Right lobe of liver (tissue), 6 donors: ENCODE measurements around the gene LLGL1. TPM values are rescaled to one million over a fixed set of nuclear protein-coding genes. Genes with fewer than 3 reads are reported as not detected.

ENCODE experiments used
- ATAC-seq, 4 donors: fragments of 200-7000 bp; cut with Tn5 transposase; one replicate each; pipeline ENCODE4 v1.9.1; 2020; ENCODE audit warnings: mild to moderate bottlenecking in 4 of 4, moderate library complexity in 4 of 4
- DNase-seq, 3 donors: peaks; one replicate each; pipeline ENCODE4 v3.0.0-alpha.2; 2020
- H3K27ac ChIP-seq, 3 donors: fragments of 200-600 bp; one replicate each; pipeline ENCODE4 v1.8.0; 2022
- H3K27me3 ChIP-seq, 2 donors: fragments of 200-600 bp; one replicate each; pipeline ENCODE4 v1.8.0; 2022
- H3K36me3 ChIP-seq, 4 donors: fragments of 200-600 bp; sonication (generic) in 1 of 4; one replicate each; pipeline versions ENCODE4 v1.5.1 to v1.8.0; 2017 to 2022; ENCODE audit warnings: control low read depth in 1 of 4
- H3K4me1 ChIP-seq, 4 donors: fragments of 200-600 bp; sonication (generic) in 1 of 4; one replicate each; pipeline versions ENCODE4 v1.5.1 to v1.8.0; 2017 to 2022; ENCODE audit warnings: control low read depth in 1 of 4
- H3K4me3 ChIP-seq, 3 donors: fragments of 200-600 bp; one replicate each; pipeline ENCODE4 v1.8.0; 2022
- H3K9me3 ChIP-seq, 4 donors: fragments of 200-600 bp; sonication (generic) in 1 of 4; one replicate each; pipeline versions ENCODE4 v1.5.1 to v1.8.0; 2017 to 2022; ENCODE audit warnings: control low read depth in 1 of 4
- CTCF ChIP-seq, 4 donors: fragments of 200-600 bp in 3 of 4; fragments of 450-650 bp in 1 of 4; IDR thresholded peaks; one replicate each; pipeline versions ENCODE4 v1.5.1 to v1.8.0; 2016 to 2022; ENCODE audit warnings: antibody characterized with exemption in 4 of 4, mild to moderate bottlenecking in 2 of 4
- POLR2A ChIP-seq: fragments of 450-650 bp; IDR thresholded peaks from one replicate; pipeline ENCODE4 v1.6.1; 2017; ENCODE audit warnings: antibody characterized with exemption, mild to moderate bottlenecking
- WGBS: methylation state at CpG from one replicate; pipeline ENCODE4 v1.1.6; 2018; ENCODE audit warnings: low coverage, low lambda C conversion rate; ENCODE audit not compliant: insufficient coverage; ENCODE audit errors: missing lambda C conversion rate; 5-methylcytosine and 5-hydroxymethylcytosine counted together
- intact Hi-C, 2 donors: fragments of 100-400 bp; cut with DNase I; formaldehyde crosslinking; loops; one replicate each; pipeline versions ENCODE4 v1.11.2 to v1.14.1; 2022
- total RNA-seq, 6 experiments: library from RNA; depleted of rRNA in 2 of 6; stranded (reverse); fragments of >200 nt in 2 of 6; fragmentation: NEBNext Ultra II Directional in 3 of 6; extraction: Animal tissue kit (Norgen Biotek cat#: 25700) in 3 of 6; gene quantifications; one replicate each; pipeline versions ENCODE4 v1.1.0 to v1.2.4, GENCODE V29; 2016 to 2023
- donor health status: DM: no; HTN: yes; CAD: no.
- donor health status: DM: no; HTN: no; CAD: no.
- donor health status: DM: no; HTN: no; CAD: no.
- donor health status: DM: no; HTN: yes; CAD: no.
- donor health status: DM: no; HTN: yes; CAD: no.

Gene LLGL1
- total RNA-seq, 6 experiments from 2014 or later: 2.0 to 8.6 (median 2.8) TPM

GRCh38 chr17:18256351-18256750 is 30.9 kb downstream of the LLGL1 start:
- ATAC-seq (no peak), DNase-seq (peak in 1 of 3 donors; percentile 49)
- no peak overlapping the region for H3K27ac ChIP-seq
- 17% methylated on average over 1 of the region's 11 CpGs for WGBS
- peaks cover 0 to 49% (median 18%) of the 10 kb centered on the region in 4 donors for H3K36me3 ChIP-seq
- H3K4me3 ChIP-seq: no peak overlapping the region
- intact Hi-C loops: loop anchor here in 1 of 2 donors (10.0 kb wide), 1 partner anchor 58 kb away; the partner anchor contains the start of genes SMCR8 and TOP3A
- TF ChIP-seq CTCF (IDR thresholded peaks at IDR 0.05): no peak
- TF ChIP-seq POLR2A: no peak
- peaks cover 0 to 31% (median 9%) of the 10 kb centered on the region in 4 donors for H3K4me1 ChIP-seq
- no peaks in the 10 kb centered on the region for H3K27me3 ChIP-seq
- H3K9me3 ChIP-seq: no peaks in the 10 kb centered on the region

GRCh38 chr17:18256776-18257175 is 31.3 kb downstream of the LLGL1 start:
- no peaks in the 10 kb centered on the region for H3K27me3 ChIP-seq
- no peaks in the 10 kb centered on the region for H3K9me3 ChIP-seq
- peaks cover 0 to 36% (median 11%) of the 10 kb centered on the region in 4 donors for H3K4me1 ChIP-seq
- peaks cover 0 to 45% (median 16%) of the 10 kb centered on the region in 4 donors for H3K36me3 ChIP-seq
- intact Hi-C loops: loop anchor here in 1 of 2 donors (10.0 kb wide), 1 partner anchor 58 kb away; the partner anchor contains the start of genes SMCR8 and TOP3A
- H3K27ac ChIP-seq: no peak overlapping the region
- no peak for DNase-seq
- ATAC-seq: no peak
- no CpG with 5 or more reads among the region's 7 CpGs for WGBS
- H3K4me3 ChIP-seq: no peak overlapping the region
- TF ChIP-seq CTCF (IDR thresholded peaks at IDR 0.05) (no peak), POLR2A (no peak)

- WGBS: 13% methylated on average over 7 of the region's 18 CpGs
- H3K27ac ChIP-seq: peak overlapping the region; percentile 76 to 92 (median 89)
- DNase-seq: peak in 1 of 3 donors; percentile 71
- H3K36me3 ChIP-seq: peaks cover 0 to 39% (median 13%) of the 10 kb centered on the region in 4 donors
- H3K27me3 ChIP-seq: no peaks in the 10 kb centered on the region
- TF ChIP-seq CTCF (IDR thresholded peaks at IDR 0.05): no peak
- TF ChIP-seq POLR2A: no peak
- H3K4me3 ChIP-seq: peak overlapping the region; percentile 83 to 100 (median 97)
- H3K9me3 ChIP-seq: no peaks in the 10 kb centered on the region
- ATAC-seq: peak; percentile 4 to 35 (median 16)
- intact Hi-C loops: loop anchor here in 1 of 2 donors (10.0 kb wide), 1 partner anchor 57 kb away; the partner anchor contains the start of genes SMCR8 and TOP3A
- peaks cover 0 to 37% (median 13%) of the 10 kb centered on the region in 4 donors for H3K4me1 ChIP-seq
These were observed 32.0 kb downstream of the LLGL1 start for GRCh38 chr17:18257268-18257981.

- Histone ChIP-seq H3K27me3 (no peaks in the 10 kb centered on the region), H3K4me3 (peak overlapping the region; percentile 83 to 100 (median 97)), H3K4me1 (peaks cover 0 to 35% (median 13%) of the 10 kb centered on the region in 4 donors), H3K36me3 (peaks cover 0 to 36% (median 10%) of the 10 kb centered on the region in 4 donors), H3K27ac (peak overlapping the region; percentile 76 to 92 (median 89)), H3K9me3 (no peaks in the 10 kb centered on the region)
- DNase-seq (peak; percentile 79 to 84 (median 83)), ATAC-seq (peak; percentile 62 to 69 (median 68))
- TF ChIP-seq CTCF (IDR thresholded peaks at IDR 0.05) (no peak), POLR2A (no peak)
- WGBS: 2% methylated on average over 10 of the region's 16 CpGs
- intact Hi-C loops: loop anchor here in 1 of 2 donors (10.0 kb wide), 1 partner anchor 57 kb away; the partner anchor contains the start of genes SMCR8 and TOP3A
These were observed 32.5 kb downstream of the LLGL1 start for GRCh38 chr17:18257982-18258355.
